Endothelial cell (in vitro differentiated cells): Measurements from ENCODE around the gene ZRANB2. TPM values are rescaled to one million over a fixed set of nuclear protein-coding genes. Genes with fewer than 3 reads are reported as not detected.

Experiments used
- DNase-seq: peaks from one replicate; pipeline ENCODE4 v3.0.0; 2021; ENCODE audit warnings: low spot score
- H3K27ac Mint-ChIP-seq: one replicate; pipeline ENCODE4 v1.8.0; 2021; ENCODE audit warnings: mixed read lengths, inconsistent platforms; ENCODE audit not compliant: unreplicated experiment
- H3K27me3 Mint-ChIP-seq: one replicate; pipeline ENCODE4 v1.8.0; 2021; ENCODE audit warnings: mild to moderate bottlenecking, moderate library complexity, mixed read lengths, inconsistent platforms; ENCODE audit not compliant: unreplicated experiment
- H3K36me3 Mint-ChIP-seq: one replicate; pipeline ENCODE4 v1.8.0; 2021; ENCODE audit warnings: mild to moderate bottlenecking, low read depth, mixed read lengths, inconsistent platforms; ENCODE audit not compliant: unreplicated experiment
- H3K4me1 Mint-ChIP-seq: one replicate; pipeline ENCODE4 v1.8.0; 2021; ENCODE audit warnings: mild to moderate bottlenecking, mixed read lengths, inconsistent platforms; ENCODE audit not compliant: unreplicated experiment
- H3K4me3 Mint-ChIP-seq: one replicate; pipeline ENCODE4 v1.8.0; 2021; ENCODE audit warnings: mild to moderate bottlenecking, mixed read lengths, inconsistent platforms; ENCODE audit not compliant: unreplicated experiment
- H3K9me3 Mint-ChIP-seq: one replicate; pipeline ENCODE4 v1.8.0; 2021; ENCODE audit warnings: mixed read lengths, inconsistent platforms; ENCODE audit not compliant: unreplicated experiment
- total RNA-seq: library from RNA; stranded (reverse); fragmentation: NEBNext Ultra II Directional; extraction: Animal tissue kit (Norgen Biotek cat#: 25700); gene quantifications from one replicate; pipeline ENCODE4 v1.2.1, GENCODE V29; 2021; ENCODE audit not compliant: unreplicated experiment
- TF ChIP-seq, protein P1 (sequence below): fragments of 200-600 bp; sonication (generic); IDR thresholded peaks from one replicate; pipeline ENCODE4 v1.5.0; 2021; ENCODE audit warnings: antibody characterized with exemption; ENCODE audit not compliant: unreplicated experiment

The ZRANB2 gene
- total RNA-seq, 1 donor from 2014 or later: 74.1 TPM

DNA sequence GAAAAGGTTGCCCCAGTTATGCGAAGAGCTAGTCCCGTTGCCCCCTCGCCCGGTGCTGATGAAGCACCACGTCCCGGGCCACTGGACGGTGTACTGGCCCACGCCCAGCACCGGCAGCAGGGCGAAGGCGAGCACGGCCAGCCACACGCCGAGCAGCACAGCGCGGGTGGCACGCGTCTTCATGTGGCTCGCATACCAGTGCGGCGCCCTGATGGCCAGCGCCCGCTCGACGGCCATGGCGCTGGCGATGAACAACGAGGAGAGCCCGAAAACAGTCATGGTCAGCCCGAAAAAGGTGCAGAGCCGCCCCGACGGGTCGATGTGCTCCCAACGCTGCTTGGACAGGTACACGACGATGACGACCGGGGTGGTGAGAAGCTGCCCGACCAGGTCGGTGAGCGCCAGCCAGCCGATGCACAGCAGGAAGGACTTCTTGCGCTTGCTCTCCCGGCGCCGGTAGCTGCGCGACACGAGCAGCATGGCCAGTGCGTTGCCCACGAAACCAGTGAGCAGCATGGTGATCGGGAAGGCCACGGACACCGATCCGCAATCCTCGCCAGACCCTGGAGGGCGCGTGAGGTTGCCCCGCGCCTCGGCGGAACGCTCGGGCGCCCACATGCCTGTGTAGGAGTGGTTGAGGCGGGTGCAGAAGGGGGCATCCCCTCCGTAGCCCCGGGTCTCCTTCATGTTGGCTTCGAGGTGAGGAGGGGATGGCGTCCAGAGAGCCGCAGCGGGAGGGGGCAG is 33.8 kb downstream of the ZRANB2 start:
- Mint-ChIP-seq H3K36me3 (no peaks in the 10 kb centered on the region), H3K27me3 (peaks cover 10% of the 10 kb centered on the region), H3K27ac (no peak overlapping the region), H3K4me1 (peaks cover 10% of the 10 kb centered on the region), H3K4me3 (peak overlapping the region; percentile 84), H3K9me3 (no peaks in the 10 kb centered on the region)
- TF ChIP-seq, protein P1, sequence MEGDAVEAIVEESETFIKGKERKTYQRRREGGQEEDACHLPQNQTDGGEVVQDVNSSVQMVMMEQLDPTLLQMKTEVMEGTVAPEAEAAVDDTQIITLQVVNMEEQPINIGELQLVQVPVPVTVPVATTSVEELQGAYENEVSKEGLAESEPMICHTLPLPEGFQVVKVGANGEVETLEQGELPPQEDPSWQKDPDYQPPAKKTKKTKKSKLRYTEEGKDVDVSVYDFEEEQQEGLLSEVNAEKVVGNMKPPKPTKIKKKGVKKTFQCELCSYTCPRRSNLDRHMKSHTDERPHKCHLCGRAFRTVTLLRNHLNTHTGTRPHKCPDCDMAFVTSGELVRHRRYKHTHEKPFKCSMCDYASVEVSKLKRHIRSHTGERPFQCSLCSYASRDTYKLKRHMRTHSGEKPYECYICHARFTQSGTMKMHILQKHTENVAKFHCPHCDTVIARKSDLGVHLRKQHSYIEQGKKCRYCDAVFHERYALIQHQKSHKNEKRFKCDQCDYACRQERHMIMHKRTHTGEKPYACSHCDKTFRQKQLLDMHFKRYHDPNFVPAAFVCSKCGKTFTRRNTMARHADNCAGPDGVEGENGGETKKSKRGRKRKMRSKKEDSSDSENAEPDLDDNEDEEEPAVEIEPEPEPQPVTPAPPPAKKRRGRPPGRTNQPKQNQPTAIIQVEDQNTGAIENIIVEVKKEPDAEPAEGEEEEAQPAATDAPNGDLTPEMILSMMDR: no peak
- DNase-seq: peak; percentile 33

GRCh38 chr1:71045463-71046028 is 35.3 kb downstream of the ZRANB2 start:
- H3K9me3 Mint-ChIP-seq: no peaks in the 10 kb centered on the region
- no peak for DNase-seq
- H3K27me3 Mint-ChIP-seq: peaks cover 10% of the 10 kb centered on the region
- H3K4me1 Mint-ChIP-seq: peaks cover 15% of the 10 kb centered on the region
- TF ChIP-seq, protein P1: no peak
- no peak overlapping the region for H3K27ac Mint-ChIP-seq
- H3K36me3 Mint-ChIP-seq: no peaks in the 10 kb centered on the region
- peak overlapping the region; percentile 47 for H3K4me3 Mint-ChIP-seq

DNA sequence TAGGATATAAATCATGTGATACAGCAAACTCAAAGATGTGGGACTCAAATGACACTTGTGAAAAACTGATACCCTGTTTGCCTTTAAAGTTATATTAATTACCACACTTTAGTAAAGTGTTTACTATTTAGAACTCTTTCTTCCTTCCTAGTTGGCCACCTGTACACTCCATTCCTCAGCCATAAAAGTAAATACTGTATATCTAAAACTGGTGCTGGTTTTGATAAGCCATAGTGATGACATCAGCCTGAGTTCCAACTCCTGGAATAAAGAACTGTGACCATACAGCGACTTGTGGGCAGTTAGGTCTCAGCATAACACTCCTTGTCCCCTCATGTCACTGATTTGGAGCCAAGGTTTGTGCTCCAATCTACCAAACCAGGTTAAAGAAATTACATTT is 36.0 kb downstream of the ZRANB2 start:
- peaks cover 10% of the 10 kb centered on the region for H3K27me3 Mint-ChIP-seq

DNA sequence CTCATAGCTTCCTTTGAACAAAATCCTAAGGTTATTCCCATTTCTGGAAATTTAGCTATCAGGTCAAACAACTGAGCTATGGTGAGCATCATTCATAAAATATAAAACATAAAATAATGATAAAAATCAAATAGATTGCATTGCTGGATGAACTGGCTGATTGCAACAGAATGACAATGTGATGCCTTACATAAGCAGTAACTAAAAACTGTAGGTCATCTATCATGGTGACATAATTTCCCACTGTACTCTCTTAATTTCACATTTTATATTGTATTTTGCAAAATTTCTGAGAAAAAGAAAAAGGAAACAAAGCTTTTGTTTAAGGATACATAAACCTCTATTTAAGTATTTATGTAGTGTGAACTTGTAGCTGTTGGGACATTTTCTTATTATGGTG is 37.8 kb downstream of the ZRANB2 start:
- TF ChIP-seq, protein P1: no peak
- no peaks in the 10 kb centered on the region for H3K9me3 Mint-ChIP-seq
- no peak overlapping the region for H3K4me3 Mint-ChIP-seq
- no peak for DNase-seq
- H3K27ac Mint-ChIP-seq: no peak overlapping the region
- H3K27me3 Mint-ChIP-seq: peaks cover 8% of the 10 kb centered on the region
- H3K36me3 Mint-ChIP-seq: no peaks in the 10 kb centered on the region
- H3K4me1 Mint-ChIP-seq: peaks cover 11% of the 10 kb centered on the region

More for the DNA sequence above, 36.0 kb downstream of the ZRANB2 start:
- TF ChIP-seq, protein P1: no peak
- Mint-ChIP-seq H3K4me1 (peaks cover 15% of the 10 kb centered on the region), H3K9me3 (no peaks in the 10 kb centered on the region), H3K36me3 (no peaks in the 10 kb centered on the region), H3K4me3 (no peak overlapping the region), H3K27ac (no peak overlapping the region)
- no peak for DNase-seq

DNA sequence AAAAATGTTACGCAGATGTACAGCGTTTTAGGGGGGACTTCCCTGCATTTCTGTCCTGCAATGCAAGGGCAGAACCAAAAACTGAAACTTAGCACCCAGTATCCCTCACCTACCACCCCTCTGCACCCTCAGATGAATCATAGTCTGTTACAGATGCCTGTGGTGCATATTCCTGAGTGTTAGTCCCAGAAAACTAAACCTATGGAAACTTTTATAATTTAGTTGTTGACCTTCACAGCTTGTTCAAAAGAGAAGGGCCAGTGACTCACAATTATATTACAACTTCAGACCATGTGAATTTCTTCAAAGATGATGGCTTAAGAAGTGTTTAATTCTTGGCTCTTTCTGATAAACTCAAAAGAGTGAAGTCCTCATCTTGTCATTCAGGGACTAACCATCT is 39.0 kb downstream of the ZRANB2 start:
- Mint-ChIP-seq H3K27ac (no peak overlapping the region), H3K9me3 (no peaks in the 10 kb centered on the region), H3K27me3 (peaks cover 5% of the 10 kb centered on the region), H3K36me3 (no peaks in the 10 kb centered on the region), H3K4me1 (peaks cover 9% of the 10 kb centered on the region), H3K4me3 (no peak overlapping the region)
- DNase-seq: no peak
- TF ChIP-seq, protein P1: no peak
